HG03064 (cell line): ENCODE results near the gene LAMA5.

Experiments
- ATAC-seq: cut with Tn5 transposase; IDR thresholded peaks from one replicate; pipeline ENCODE4 v1.9.1; 2021; ENCODE audit warnings: low read depth; ENCODE audit not compliant: unreplicated experiment

LAMA5 gene

GRCh38 chr20:62277253-62277652, 89.9 kb downstream of the LAMA5 start:
- no peak for ATAC-seq

- no peak for ATAC-seq
Observed at GRCh38 chr20:62276439-62276838, 90.7 kb downstream of the LAMA5 start.

GRCh38 chr20:62275219-62275618, 91.9 kb downstream of the LAMA5 start:
- no peak for ATAC-seq

- ATAC-seq, result no peak
Observed at GRCh38 chr20:62274332-62274950, 92.7 kb downstream of the LAMA5 start.

- no peak for ATAC-seq
Observed at GRCh38 chr20:62273416-62273815, 93.7 kb downstream of the LAMA5 start.

GRCh38 chr20:62272200-62272599, 94.9 kb downstream of the LAMA5 start:
- no peak for ATAC-seq

GRCh38 chr20:62269871-62270270, 97.2 kb downstream of the LAMA5 start:
- no peak for ATAC-seq

GRCh38 chr20:62269378-62269777, 97.7 kb downstream of the LAMA5 start:
- ATAC-seq, result no peak

- no peak for ATAC-seq
Observed at GRCh38 chr20:62268228-62268900, 98.7 kb downstream of the LAMA5 start.

GRCh38 chr20:62267543-62267942, 99.6 kb downstream of the LAMA5 start:
- no peak for ATAC-seq

- no peak for ATAC-seq
Observed at GRCh38 chr20:62266851-62267250, 100.3 kb downstream of the LAMA5 start.

GRCh38 chr20:62266340-62266739, 100.8 kb downstream of the LAMA5 start:
- ATAC-seq, result no peak

- ATAC-seq, result no peak
Observed at GRCh38 chr20:62265365-62265764, 101.7 kb downstream of the LAMA5 start.

GRCh38 chr20:62263396-62263795, 103.7 kb downstream of the LAMA5 start:
- no peak for ATAC-seq

- no peak for ATAC-seq
Observed at GRCh38 chr20:62262064-62262463, 105.0 kb downstream of the LAMA5 start.

- ATAC-seq, result no peak
Observed at GRCh38 chr20:62259294-62259565, 107.9 kb downstream of the LAMA5 start.
